Testis (tissue), 3 donors: ENCODE results near the gene CELSR1. TPM values are rescaled to one million over a fixed set of nuclear protein-coding genes. Genes with fewer than 3 reads are reported as not detected.

Source experiments
- DNase-seq: peaks from one replicate; pipeline ENCODE4 v3.0.0-alpha.2; 2019
- H3K27ac ChIP-seq, 2 donors: fragments of 200-600 bp; sonication (generic); one replicate each; pipeline ENCODE4 v1.5.1; 2019
- H3K27me3 ChIP-seq: fragments of 200-600 bp; sonication (generic); one replicate; pipeline ENCODE4 v1.5.1; 2019
- H3K36me3 ChIP-seq: fragments of 200-600 bp; sonication (generic); one replicate; pipeline ENCODE4 v1.5.1; 2017; ENCODE audit warnings: low read depth; ENCODE audit errors: missing control alignments
- H3K4me1 ChIP-seq: fragments of 200-600 bp; sonication (generic); one replicate; pipeline ENCODE4 v1.5.1; 2019
- H3K4me3 ChIP-seq, 2 donors: fragments of 200-600 bp; sonication (generic); one replicate each; pipeline ENCODE4 v1.5.1; 2017 to 2019
- H3K9me3 ChIP-seq: fragments of 200-600 bp; sonication (generic); one replicate; pipeline ENCODE4 v1.5.1; 2017
- CTCF ChIP-seq, 3 experiments: fragments of 450-650 bp in 2 of 3; fragments of 200-600 bp in 1 of 3; sonication (generic) in 1 of 3; IDR thresholded peaks; one replicate each; pipeline ENCODE4 v1.5.1; 2016 to 2019; ENCODE audit warnings: antibody characterized with exemption in 3 of 3, mild to moderate bottlenecking in 2 of 3, moderate library complexity in 1 of 3
- POLR2A ChIP-seq: fragments of 450-650 bp; IDR thresholded peaks from one replicate; pipeline ENCODE4 v1.6.1; 2017; ENCODE audit warnings: antibody characterized with exemption, mild to moderate bottlenecking, moderate library complexity
- WGBS, 2 donors: methylation state at CpG; one replicate each; pipeline ENCODE4 v1.1.5; 2018; 5-methylcytosine and 5-hydroxymethylcytosine counted together
- intact Hi-C: fragments of 100-400 bp; cut with DNase I; formaldehyde crosslinking; loops from one replicate; pipeline ENCODE4 v1.15.1; 2023; ENCODE audit warnings: low total_unique reads
- polyA plus RNA-seq: library from polyadenylated mRNA; stranded (reverse); fragments of 350-450 nt; fragmentation: Illumina TruSeq; extraction: RNeasy Lipid Tissue Mini Kit (QIAGEN cat#74804); gene quantifications from one replicate; pipeline ENCODE4 v1.2.3, GENCODE V29; 2014; ENCODE audit warnings: low read depth, low replicate concordance; ENCODE audit not compliant: insufficient read depth
- total RNA-seq, 2 donors: library from RNA; depleted of rRNA; stranded (reverse); fragments of >200 nt; gene quantifications; one replicate each; pipeline ENCODE4 v1.2.3, GENCODE V29; 2016

The CELSR1 gene
- total and polyA plus RNA-seq, 3 donors from 2014 or later = 5.6 to 21.5 (median 13.8) TPM

DNA sequence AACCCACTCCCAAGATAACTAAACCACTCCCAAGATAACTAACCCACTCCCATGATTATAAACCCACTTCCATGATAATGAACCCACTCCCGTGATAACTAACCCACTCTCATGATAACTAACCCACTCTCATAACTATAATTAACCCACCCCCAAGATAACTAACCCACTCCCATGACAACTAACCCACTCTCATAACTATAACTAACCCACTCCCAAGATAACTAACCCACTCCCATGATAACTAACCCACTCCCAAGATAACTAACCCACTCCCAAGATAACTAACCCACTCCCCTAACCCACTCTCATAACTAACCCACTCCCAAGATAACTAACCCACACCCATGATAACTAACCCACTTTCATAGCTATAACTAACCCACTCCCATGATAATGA, 30.1 kb upstream of the CELSR1 start:
- no peak for DNase-seq
- Histone ChIP-seq H3K36me3 (no peaks in the 10 kb centered on the region), H3K27ac (no peak overlapping the region), H3K4me3 (no peak overlapping the region), H3K27me3 (no peaks in the 10 kb centered on the region), H3K9me3 (no peaks in the 10 kb centered on the region), H3K4me1 (peaks cover 10% of the 10 kb centered on the region)
- intact Hi-C loops = no loop called here
- WGBS, 2 donors = 91 to 94% methylated on average over 1 of the region's 1 CpG
- no peak for TF ChIP-seq CTCF (IDR thresholded peaks at IDR 0.05)
- TF ChIP-seq POLR2A = no peak

DNA sequence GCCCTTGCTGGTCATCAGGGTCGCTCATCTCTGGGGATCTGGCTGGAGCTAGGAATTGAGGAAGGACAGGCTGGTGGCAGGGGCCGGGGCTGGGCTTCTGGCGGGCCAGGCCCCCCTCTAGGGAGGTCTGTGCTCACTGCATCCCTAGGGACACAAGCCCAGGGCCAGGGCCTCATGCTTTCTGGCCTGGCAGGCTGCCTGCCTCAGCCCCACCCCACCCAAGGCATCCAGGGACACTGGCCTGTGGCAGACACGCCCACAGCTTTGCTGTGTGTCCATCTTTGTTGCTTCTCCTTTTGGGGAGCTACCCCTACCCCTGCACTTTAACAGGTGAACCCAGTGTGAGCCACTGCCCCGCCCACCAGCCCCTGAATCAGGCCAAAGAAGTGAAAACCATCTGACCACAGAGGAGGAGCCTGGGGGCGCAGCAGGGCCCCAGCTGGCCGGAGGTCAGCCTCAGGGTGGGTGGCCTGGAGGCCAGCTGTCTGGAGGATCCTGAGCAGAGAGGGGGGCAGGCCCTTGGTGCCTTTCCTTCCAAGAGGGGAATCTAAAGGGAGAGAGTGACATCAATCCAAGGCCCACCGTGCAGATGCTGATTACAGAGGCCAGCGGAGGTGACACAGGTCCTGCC, 26.8 kb upstream of the CELSR1 start:
- H3K36me3 ChIP-seq = no peaks in the 10 kb centered on the region
- intact Hi-C loops = no loop called here
- H3K27ac ChIP-seq = no peak overlapping the region
- no peaks in the 10 kb centered on the region for H3K27me3 ChIP-seq
- no peak for DNase-seq
- no peak overlapping the region for H3K4me3 ChIP-seq
- 57 to 58% methylated on average over 6 to 9 of the region's 9 CpGs for whole genome bisulfite sequencing, 2 donors
- H3K9me3 ChIP-seq = no peaks in the 10 kb centered on the region
- TF ChIP-seq CTCF (IDR thresholded peaks at IDR 0.05) = no peak
- TF ChIP-seq POLR2A = no peak
- peaks cover 10% of the 10 kb centered on the region for H3K4me1 ChIP-seq

GRCh38 chr22:46563381-46564083, 26.1 kb upstream of the CELSR1 start:
- TF ChIP-seq CTCF (IDR thresholded peaks at IDR 0.05) (peak; percentile 57 to 75 (median 74)), POLR2A (no peak)
- WGBS, 2 donors = 35 to 53% methylated on average over 7 to 18 of the region's 20 CpGs
- peak; percentile 82 for DNase-seq
- Histone ChIP-seq H3K4me1 (peaks cover 10% of the 10 kb centered on the region), H3K4me3 (no peak overlapping the region), H3K9me3 (no peaks in the 10 kb centered on the region), H3K36me3 (no peaks in the 10 kb centered on the region), H3K27ac (no peak overlapping the region), H3K27me3 (no peaks in the 10 kb centered on the region)
- intact Hi-C loops = no loop called here

GRCh38 chr22:46561435-46561905, 24.1 kb upstream of the CELSR1 start:
- peak; percentile 73 for DNase-seq
- Histone ChIP-seq H3K36me3 (no peaks in the 10 kb centered on the region), H3K4me1 (peaks cover 10% of the 10 kb centered on the region), H3K9me3 (no peaks in the 10 kb centered on the region), H3K4me3 (no peak overlapping the region), H3K27ac (no peak overlapping the region), H3K27me3 (no peaks in the 10 kb centered on the region)
- intact Hi-C loops = no loop called here
- no peak for TF ChIP-seq POLR2A
- TF ChIP-seq CTCF (IDR thresholded peaks at IDR 0.05) = no peak
- WGBS, 2 donors = 76 to 79% methylated on average over 5 of the region's 5 CpGs
